HUES6 (cell line): ENCODE data around the gene CCDC14.
A peak's percentile ranks its signal among the peaks of the same experiment; 100 is the strongest.
"Not testable (repeated sequence)": the region's sequence is repeated elsewhere in the genome, so short reads cannot be mapped to it uniquely, and the experiment has no call there.

Experiments
- H3K27ac ChIP-seq: 2 replicates; pipeline ENCODE4 v1.7.0; 2013; ENCODE audit warnings: low read depth, mild to moderate bottlenecking, low read length, inconsistent platforms
- H3K27me3 ChIP-seq: 2 replicates; pipeline ENCODE4 v1.6.1; 2013; ENCODE audit warnings: low read length; ENCODE audit not compliant: control insufficient read depth, insufficient read depth
- H3K36me3 ChIP-seq: 2 replicates; pipeline ENCODE4 v1.6.1; 2013; ENCODE audit warnings: low read length; ENCODE audit not compliant: control insufficient read depth, insufficient read depth
- H3K4me1 ChIP-seq: 2 replicates; pipeline ENCODE4 v1.6.1; 2013; ENCODE audit warnings: low read length; ENCODE audit not compliant: control insufficient read depth, insufficient read depth
- H3K4me3 ChIP-seq: 2 replicates; pipeline ENCODE4 v1.5.1; 2013; ENCODE audit warnings: low read depth, low read length
- H3K9ac ChIP-seq: one replicate; pipeline ENCODE4 v1.6.1; 2013; ENCODE audit warnings: mild to moderate bottlenecking, low read length
- H3K9me3 ChIP-seq: 2 replicates; pipeline ENCODE4 v1.6.1; 2013; ENCODE audit warnings: low read depth, low read length; ENCODE audit not compliant: control insufficient read depth, insufficient read depth

Gene CCDC14

GRCh38 chr3:123960781-123961507 is at the start of gene CCDC14:
TSS of gene CCDC14 (minus strand) at chr3:123961229. CDS start at chr3:123961173, 56 bp downstream.
- Histone ChIP-seq H3K36me3 (peaks cover 8% of the 10 kb centered on the region), H3K27ac (peak within 1 kb of the TSS; percentile 82), H3K27me3 (peaks cover 29% of the 10 kb centered on the region), H3K9ac (peak within 1 kb of the TSS; percentile 95), H3K4me3 (peak within 1 kb of the TSS; percentile 93), H3K9me3 (no peaks in the 10 kb centered on the region), H3K4me1 (peaks cover 7% of the 10 kb centered on the region)

GRCh38 chr3:124008321-124008720 is 47.3 kb upstream of the CCDC14 start:
- not testable (repeated sequence) for H3K9me3 ChIP-seq, H3K27ac ChIP-seq, H3K4me1 ChIP-seq, H3K36me3 ChIP-seq, H3K9ac ChIP-seq, H3K4me3 ChIP-seq
- H3K27me3 ChIP-seq = peaks cover 17% of the 10 kb centered on the region

GRCh38 chr3:124007186-124007585 is 46.2 kb upstream of the CCDC14 start:
- no peaks in the 10 kb centered on the region for H3K36me3 ChIP-seq
- H3K4me1 ChIP-seq = no peaks in the 10 kb centered on the region
- no peak overlapping the region for H3K4me3 ChIP-seq
- no peaks in the 10 kb centered on the region for H3K9me3 ChIP-seq
- H3K27ac ChIP-seq = no peak overlapping the region
- no peak overlapping the region for H3K9ac ChIP-seq
- peaks cover 17% of the 10 kb centered on the region for H3K27me3 ChIP-seq

- H3K9me3 ChIP-seq, H3K4me3 ChIP-seq, H3K4me1 ChIP-seq, H3K9ac ChIP-seq, H3K27ac ChIP-seq, H3K36me3 ChIP-seq: not testable (repeated sequence)
- peaks cover 46% of the 10 kb centered on the region for H3K27me3 ChIP-seq
These were observed 41.5 kb upstream of the CCDC14 start for GRCh38 chr3:124002405-124003079.

- H3K36me3 ChIP-seq, H3K9ac ChIP-seq, H3K4me1 ChIP-seq, H3K4me3 ChIP-seq, H3K9me3 ChIP-seq, H3K27ac ChIP-seq: not testable (repeated sequence)
- peaks cover 46% of the 10 kb centered on the region for H3K27me3 ChIP-seq
These were observed 40.3 kb upstream of the CCDC14 start for GRCh38 chr3:124001366-124001765.

- H3K27ac ChIP-seq = no peak overlapping the region
- H3K4me3 ChIP-seq = no peak overlapping the region
- no peaks in the 10 kb centered on the region for H3K36me3 ChIP-seq
- no peak overlapping the region for H3K9ac ChIP-seq
- H3K27me3 ChIP-seq = peaks cover 72% of the 10 kb centered on the region
- no peaks in the 10 kb centered on the region for H3K4me1 ChIP-seq
- H3K9me3 ChIP-seq = no peaks in the 10 kb centered on the region
These were observed 36.5 kb upstream of the CCDC14 start for GRCh38 chr3:123997543-123997942.

- Histone ChIP-seq H3K4me3 (no peak overlapping the region), H3K4me1 (no peaks in the 10 kb centered on the region), H3K27me3 (peaks cover 73% of the 10 kb centered on the region)
These were observed 32.8 kb upstream of the CCDC14 start for GRCh38 chr3:123993818-123994217.

GRCh38 chr3:123991730-123992588 is 30.9 kb upstream of the CCDC14 start, which contains the start of gene ROPN1:
TSS of gene ROPN1 (minus strand) at chr3:123992124. CDS start at chr3:123980481, 11,643 bp downstream.
- peaks cover 80% of the 10 kb centered on the region for H3K27me3 ChIP-seq
- not testable (repeated sequence) for H3K9ac ChIP-seq, H3K36me3 ChIP-seq, H3K9me3 ChIP-seq, H3K4me1 ChIP-seq, H3K27ac ChIP-seq, H3K4me3 ChIP-seq

More at GRCh38 chr3:123993818-123994217, 32.8 kb upstream of the CCDC14 start:
- H3K9ac ChIP-seq = no peak overlapping the region
- no peak overlapping the region for H3K27ac ChIP-seq
- no peaks in the 10 kb centered on the region for H3K36me3 ChIP-seq
- no peaks in the 10 kb centered on the region for H3K9me3 ChIP-seq

- Histone ChIP-seq H3K4me3 (no peak overlapping the region), H3K4me1 (no peaks in the 10 kb centered on the region), H3K27me3 (peaks cover 61% of the 10 kb centered on the region), H3K27ac (no peak overlapping the region), H3K9ac (no peak overlapping the region), H3K36me3 (no peaks in the 10 kb centered on the region), H3K9me3 (no peaks in the 10 kb centered on the region; the same call in 1 of the 2 replicates)
These were observed 25.4 kb upstream of the CCDC14 start for GRCh38 chr3:123986427-123986826.

GRCh38 chr3:123984957-123985356 is 23.9 kb upstream of the CCDC14 start:
- no peak overlapping the region for H3K9ac ChIP-seq
- no peaks in the 10 kb centered on the region for H3K36me3 ChIP-seq
- H3K9me3 ChIP-seq = no peaks in the 10 kb centered on the region; the same call in 1 of the 2 replicates
- H3K27me3 ChIP-seq = peaks cover 57% of the 10 kb centered on the region
- H3K27ac ChIP-seq = no peak overlapping the region
- no peak overlapping the region for H3K4me3 ChIP-seq
- no peaks in the 10 kb centered on the region for H3K4me1 ChIP-seq
